Panc1 (cell line): ENCODE results near the gene IL1RAPL1. TPM values are rescaled to one million over a fixed set of nuclear protein-coding genes. Genes with fewer than 3 reads are reported as not detected.

Experiments
- ATAC-seq: fragments of 200-7000 bp; cut with Tn5 transposase; 2 replicates; pipeline ENCODE4 v1.9.1; 2020; ENCODE audit warnings: mild to moderate bottlenecking, moderate library complexity
- BruUV-seq: library from RNA; stranded (reverse); fragments of 400-500 nt; replicated peaks from 2 replicates; lab custom pipeline; 2021; lab: Mats Ljungman, UMichigan
- CTCF ChIA-PET: fragments of 300-600 bp; sonication (Branson Sonifier 250); formaldehyde crosslinking; loops from one replicate; lab custom pipeline; 2022; ENCODE audit warnings: antibody characterized with exemption; lab: Charles Lee
- POLR2A ChIA-PET: fragments of 300-600 bp; sonication (Branson Sonifier 250); formaldehyde crosslinking; loops from one replicate; lab custom pipeline; 2022; ENCODE audit warnings: antibody characterized with exemption; lab: Charles Lee
- DNase-seq: peaks from one replicate; pipeline ENCODE4 v3.0.0-alpha.2; 2010; ENCODE audit warnings: low read depth, low spot score
- H3K27ac ChIP-seq: 2 replicates; pipeline ENCODE4 v1.5.1; 2011; ENCODE audit warnings: mild to moderate bottlenecking, low read length, inconsistent platforms
- H3K27me3 ChIP-seq: fragments of 200-500 bp; sonication (Bioruptor generic); 2 replicates; pipeline ENCODE4 v1.6.0; 2014; ENCODE audit warnings: low read length, inconsistent platforms; ENCODE audit not compliant: control insufficient read depth, insufficient read depth
- H3K36me3 ChIP-seq: fragments of 200-500 bp; sonication (Bioruptor generic); 2 replicates; pipeline ENCODE4 v1.5.1; 2014; ENCODE audit warnings: inconsistent platforms, mild to moderate bottlenecking, low read length, moderate library complexity; ENCODE audit not compliant: control insufficient read depth, insufficient read depth
- H3K4me1 ChIP-seq: 2 replicates; pipeline ENCODE4 v1.5.1; 2011; ENCODE audit warnings: inconsistent platforms, mild to moderate bottlenecking, low read length, moderate library complexity; ENCODE audit not compliant: control insufficient read depth, insufficient read depth
- H3K4me3 ChIP-seq, 2 experiments: 2 replicates each; pipeline ENCODE4 v1.5.1; 2011 to 2012; ENCODE audit warnings: low read depth in 2 of 2, low read length in 2 of 2, mild to moderate bottlenecking in 2 of 2, inconsistent platforms in 1 of 2, moderate library complexity in 1 of 2
- H3K9me3 ChIP-seq: fragments of 200-500 bp; sonication (Bioruptor generic); 2 replicates; pipeline ENCODE4 v1.5.1; 2014; ENCODE audit warnings: low read depth, mild to moderate bottlenecking, inconsistent platforms, low read length, moderate library complexity; ENCODE audit not compliant: control insufficient read depth, insufficient read depth
- CTCF ChIP-seq: fragments of 450-650 bp; IDR thresholded peaks from 2 replicates; pipeline ENCODE4 v1.5.1; 2017; ENCODE audit warnings: mild to moderate bottlenecking
- POLR2AphosphoS5 ChIP-seq: IDR thresholded peaks from 2 replicates; pipeline ENCODE4 v1.6.1; 2012; ENCODE audit warnings: mild to moderate bottlenecking, low read depth, low read length, moderate library complexity
- SIN3A ChIP-seq: IDR thresholded peaks from 2 replicates; pipeline ENCODE4 v1.6.1; 2012; ENCODE audit warnings: low read depth, mild to moderate bottlenecking, low read length, moderate library complexity, borderline replicate concordance; ENCODE audit not compliant: insufficient read depth
- TCF7L2 ChIP-seq: IDR thresholded peaks from 2 replicates; pipeline ENCODE4 v1.6.1; 2011; ENCODE audit warnings: mild to moderate bottlenecking, low read depth, low read length, inconsistent platforms
- in situ Hi-C: cut with HindIII; loops from 2 replicates; pipeline ENCODE4 v1.10.0; 2016; ENCODE audit warnings: low sequenced_read_pairs, low pct_unique_long_range_greater_than_20kb
- intact Hi-C: fragments of 100-400 bp; cut with micrococcal nuclease; formaldehyde crosslinking; loops from one replicate; pipeline ENCODE4 v1.10.0; 2022; ENCODE audit not compliant: unreplicated experiment
- total RNA-seq: library from RNA; stranded (reverse); gene quantifications from one replicate; pipeline ENCODE4 v1.2.1, GENCODE V29; 2021; ENCODE audit not compliant: unreplicated experiment
- TF ChIP-seq, protein P1 (sequence below), 2 experiments: IDR thresholded peaks; 2 replicates each; pipeline ENCODE4 v1.6.1; 2011 to 2012; ENCODE audit warnings: low read depth in 2 of 2, control low read depth in 1 of 2, low read length in 1 of 2, mild to moderate bottlenecking in 1 of 2, moderate library complexity in 1 of 2; ENCODE audit not compliant: insufficient read depth in 1 of 2

Gene IL1RAPL1
- total RNA-seq, 1 experiment from 2014 or later, result 0.59 TPM

DNA sequence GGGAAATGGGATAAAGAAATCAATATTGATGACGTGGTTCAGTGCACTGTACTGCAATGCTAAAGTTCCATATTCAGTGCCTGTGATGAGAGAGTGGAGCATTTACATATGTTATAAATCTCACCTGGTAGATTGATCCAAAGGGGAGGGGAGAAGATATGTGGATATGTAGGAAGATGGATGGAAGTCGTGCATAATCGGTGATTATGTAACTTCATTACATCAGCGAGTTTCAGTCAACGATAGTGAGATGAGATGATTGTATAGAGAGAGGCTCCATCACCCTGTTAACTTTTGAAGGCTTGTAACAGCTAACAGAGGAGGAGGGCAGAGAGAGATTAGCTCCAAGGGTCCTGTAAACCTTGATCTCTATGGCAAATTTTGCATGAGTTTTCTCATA, 1.8 kb downstream of the IL1RAPL1 start:
- in situ Hi-C loops, result no loop called here
- no peak for TF ChIP-seq CTCF
- TF ChIP-seq SIN3A, result no peak
- TF ChIP-seq POLR2AphosphoS5, result no peak
- TF ChIP-seq TCF7L2, result no peak
- TF ChIP-seq, protein P1, sequence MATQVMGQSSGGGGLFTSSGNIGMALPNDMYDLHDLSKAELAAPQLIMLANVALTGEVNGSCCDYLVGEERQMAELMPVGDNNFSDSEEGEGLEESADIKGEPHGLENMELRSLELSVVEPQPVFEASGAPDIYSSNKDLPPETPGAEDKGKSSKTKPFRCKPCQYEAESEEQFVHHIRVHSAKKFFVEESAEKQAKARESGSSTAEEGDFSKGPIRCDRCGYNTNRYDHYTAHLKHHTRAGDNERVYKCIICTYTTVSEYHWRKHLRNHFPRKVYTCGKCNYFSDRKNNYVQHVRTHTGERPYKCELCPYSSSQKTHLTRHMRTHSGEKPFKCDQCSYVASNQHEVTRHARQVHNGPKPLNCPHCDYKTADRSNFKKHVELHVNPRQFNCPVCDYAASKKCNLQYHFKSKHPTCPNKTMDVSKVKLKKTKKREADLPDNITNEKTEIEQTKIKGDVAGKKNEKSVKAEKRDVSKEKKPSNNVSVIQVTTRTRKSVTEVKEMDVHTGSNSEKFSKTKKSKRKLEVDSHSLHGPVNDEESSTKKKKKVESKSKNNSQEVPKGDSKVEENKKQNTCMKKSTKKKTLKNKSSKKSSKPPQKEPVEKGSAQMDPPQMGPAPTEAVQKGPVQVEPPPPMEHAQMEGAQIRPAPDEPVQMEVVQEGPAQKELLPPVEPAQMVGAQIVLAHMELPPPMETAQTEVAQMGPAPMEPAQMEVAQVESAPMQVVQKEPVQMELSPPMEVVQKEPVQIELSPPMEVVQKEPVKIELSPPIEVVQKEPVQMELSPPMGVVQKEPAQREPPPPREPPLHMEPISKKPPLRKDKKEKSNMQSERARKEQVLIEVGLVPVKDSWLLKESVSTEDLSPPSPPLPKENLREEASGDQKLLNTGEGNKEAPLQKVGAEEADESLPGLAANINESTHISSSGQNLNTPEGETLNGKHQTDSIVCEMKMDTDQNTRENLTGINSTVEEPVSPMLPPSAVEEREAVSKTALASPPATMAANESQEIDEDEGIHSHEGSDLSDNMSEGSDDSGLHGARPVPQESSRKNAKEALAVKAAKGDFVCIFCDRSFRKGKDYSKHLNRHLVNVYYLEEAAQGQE (IDR thresholded peaks at IDR 0.05; ENCODE audit: insufficient read depth in 1 of 2, low read depth in 2 of 2, low read length in 1 of 2), result no peak
- H3K36me3 ChIP-seq, result no peaks in the 10 kb centered on the region
- ChIA-PET POLR2A (no interaction called here), CTCF (no interaction called here)
- no TSS peak for BruUV-seq
- H3K9me3 ChIP-seq, result no peaks in the 10 kb centered on the region
- intact Hi-C loops, result no loop called here
- no peaks in the 10 kb centered on the region; the same call in 1 of the 2 replicates for H3K4me1 ChIP-seq
- no peaks in the 10 kb centered on the region for H3K27me3 ChIP-seq
- ATAC-seq, result no peak
- no peak for DNase-seq
- peak overlapping the region; percentile 65 for H3K27ac ChIP-seq
- peak overlapping the region; percentile 43 to 62 for H3K4me3 ChIP-seq

DNA sequence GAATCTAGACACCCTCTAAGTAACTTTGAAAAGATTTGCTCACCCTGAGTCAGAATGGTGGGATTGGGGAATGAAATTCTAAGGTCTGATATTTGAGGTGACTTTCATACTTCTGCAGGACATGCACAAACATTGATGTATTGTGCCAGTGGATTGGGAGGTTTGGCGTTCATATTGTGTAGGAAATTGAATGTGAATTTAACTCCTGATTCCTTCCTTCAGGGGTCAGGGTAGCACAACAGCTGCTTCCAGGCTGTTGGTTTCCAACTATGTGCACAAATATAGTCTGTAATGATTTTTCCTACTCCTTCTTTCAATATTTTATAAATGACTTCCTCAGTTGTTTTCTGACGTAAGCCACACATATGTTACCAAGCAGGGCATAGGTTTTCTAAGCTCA, 3.1 kb downstream of the IL1RAPL1 start:
- ChIA-PET POLR2A (interaction anchor here (0.5 kb wide), 1 partner anchor 772 kb away, joined by 6 read pairs; no protein-coding TSS in a partner anchor), CTCF (no interaction called here)
- TF ChIP-seq, protein P1 (IDR thresholded peaks at IDR 0.05; ENCODE audit: insufficient read depth in 1 of 2, low read depth in 2 of 2, low read length in 1 of 2), result no peak
- no peak for TF ChIP-seq TCF7L2
- no peak for TF ChIP-seq POLR2AphosphoS5
- TF ChIP-seq CTCF, result peak; percentile 45
- TF ChIP-seq SIN3A, result no peak
- intact Hi-C loops, result no loop called here
- Histone ChIP-seq H3K27ac (peak overlapping the region; percentile 44; the same call in 1 of the 2 replicates), H3K4me1 (no peaks in the 10 kb centered on the region; the same call in 1 of the 2 replicates), H3K36me3 (no peaks in the 10 kb centered on the region), H3K27me3 (no peaks in the 10 kb centered on the region), H3K9me3 (no peaks in the 10 kb centered on the region), H3K4me3 (peak overlapping the region; percentile 14 to 43; a peak in 3 of 4 replicates)
- DNase-seq, result no peak
- no TSS peak for BruUV-seq
- ATAC-seq, result no peak
- in situ Hi-C loops, result no loop called here
